Umbilical cord (tissue), 2 donors: Measurements from ENCODE around the gene FAM83G. TPM values are rescaled to one million over a fixed set of nuclear protein-coding genes. Genes with fewer than 3 reads are reported as not detected.
"Not testable (repeated sequence)": the region's sequence is repeated elsewhere in the genome, so short reads cannot be mapped to it uniquely, and the experiment has no call there.

Source experiments
- DNase-seq: peaks from one replicate; pipeline ENCODE4 v3.0.0-alpha.2; 2015; ENCODE audit warnings: low spot score
- total RNA-seq: library from RNA; depleted of rRNA; stranded (reverse); fragments of >200 nt; gene quantifications from one replicate; pipeline ENCODE4 v1.2.3, GENCODE V29; 2014; ENCODE audit warnings: low replicate concordance; ENCODE audit not compliant: insufficient read depth

Gene FAM83G
- total RNA-seq, 1 donor from 2014 or later, result 4.8 TPM

DNA sequence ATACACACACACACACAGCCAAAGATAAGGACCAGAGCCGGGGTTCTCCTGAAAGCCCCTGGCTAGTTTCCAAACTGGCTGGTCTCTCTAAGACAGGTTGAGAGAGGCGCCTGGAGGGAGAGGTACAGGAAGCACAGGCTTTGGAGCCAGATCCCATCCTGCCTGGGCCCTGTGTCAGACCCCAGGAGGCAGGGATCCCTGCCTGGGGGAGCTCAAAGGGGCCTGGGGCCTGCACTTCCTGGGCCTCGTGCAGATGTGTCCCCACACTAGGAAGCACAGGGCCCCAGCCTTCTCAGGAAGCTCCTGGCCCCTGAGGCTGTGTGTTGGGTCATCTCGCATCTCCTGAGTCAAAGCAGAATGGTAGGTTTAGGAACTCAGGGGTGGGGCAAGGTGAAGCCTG, 36.6 kb downstream of the FAM83G start:
- peak; percentile 11 for DNase-seq

DNA sequence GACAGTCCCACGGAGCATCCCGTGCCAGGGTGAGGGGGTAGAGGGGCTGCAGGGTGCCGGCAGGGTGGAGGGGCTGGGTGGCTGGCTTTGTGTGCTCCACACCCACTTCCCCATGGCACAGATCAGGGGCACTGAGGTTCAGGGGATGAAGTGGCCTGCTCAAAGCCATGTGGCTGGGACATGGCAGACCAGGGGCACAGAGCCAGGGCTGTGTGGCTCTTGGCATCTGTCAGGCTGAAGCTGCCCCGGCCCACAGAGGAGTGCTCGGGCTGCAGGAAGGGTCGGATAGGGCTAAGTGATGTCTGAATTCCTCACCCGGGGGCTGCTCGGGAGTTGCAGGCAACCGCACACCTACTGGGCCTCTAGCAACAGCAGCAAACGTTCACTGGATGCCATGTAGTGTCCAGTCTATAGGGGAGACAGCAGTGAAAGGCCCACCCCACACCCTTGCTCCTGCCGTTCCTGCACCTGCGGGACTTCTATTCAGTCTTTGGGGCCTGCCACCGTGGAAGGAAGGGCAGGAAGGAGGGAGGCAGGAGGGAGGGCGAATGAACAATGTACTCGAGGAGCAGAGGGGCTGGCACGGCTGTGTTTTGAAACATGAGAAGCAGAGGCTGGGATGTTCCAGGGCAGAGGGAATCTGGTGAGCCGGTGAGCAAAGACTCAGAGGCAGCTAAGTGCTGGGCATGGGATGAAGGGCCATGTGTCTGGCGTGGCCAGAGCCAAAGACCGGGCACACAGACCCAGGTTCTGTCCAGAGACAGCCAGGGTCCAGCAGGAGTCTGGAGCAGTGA, 37.5 kb downstream of the FAM83G start:
- peak; percentile 57 for DNase-seq

DNA sequence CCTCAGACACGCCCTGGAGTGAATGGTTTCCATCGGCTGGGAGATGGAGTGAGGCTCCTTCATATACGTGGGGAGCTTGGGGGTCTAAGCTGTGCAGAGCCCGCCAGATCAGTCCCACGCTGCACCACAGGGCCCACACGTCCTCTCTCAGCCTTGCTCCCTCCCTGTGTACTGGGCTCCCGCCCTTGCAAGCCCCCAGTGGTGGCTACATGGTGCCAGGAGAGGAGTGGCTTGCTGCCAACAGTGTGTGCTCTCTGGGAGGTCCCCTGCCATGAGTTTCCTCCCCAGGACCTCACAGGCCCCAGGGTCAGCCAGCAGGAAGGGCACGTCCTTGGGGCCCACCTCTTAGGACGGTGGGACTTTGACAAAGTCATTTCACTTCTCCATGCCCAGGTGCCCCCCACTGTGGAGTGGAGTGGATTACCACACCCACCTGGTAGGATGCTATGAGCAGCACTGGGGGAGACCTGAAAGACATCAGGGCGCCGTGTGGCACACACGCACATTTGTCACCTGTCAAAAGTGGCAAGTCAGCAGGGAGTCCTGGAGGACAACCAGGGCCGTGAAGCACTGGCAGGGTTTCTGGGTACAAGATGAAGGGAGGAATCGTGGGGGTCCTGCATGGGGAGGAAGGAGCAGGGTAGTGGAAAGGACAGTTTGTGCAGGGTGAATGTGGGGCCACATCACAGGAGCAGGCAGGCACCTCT, 38.9 kb downstream of the FAM83G start:
- DNase-seq, result no peak

GRCh38 chr17:18964550-18964949, 40.0 kb downstream of the FAM83G start:
- DNase-seq, result no peak

DNA sequence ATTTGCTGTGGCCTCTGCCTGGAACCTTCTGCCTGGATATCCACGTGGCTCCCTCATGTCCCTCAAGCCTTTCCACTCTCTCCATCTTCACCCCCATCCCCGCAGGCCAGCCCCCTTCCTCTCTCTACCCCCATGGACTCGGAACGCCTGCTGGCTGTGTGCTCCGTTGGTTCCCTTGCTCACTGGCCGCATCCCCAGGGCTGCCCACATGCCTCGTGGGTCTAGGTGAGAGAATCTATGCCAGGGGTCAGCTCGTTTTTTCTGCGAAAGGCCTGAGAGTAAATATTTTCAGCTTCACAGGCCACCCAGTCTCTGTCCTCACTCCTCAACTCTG, 40.6 kb downstream of the FAM83G start:
- DNase-seq, result no peak

- no peak for DNase-seq
Observed at GRCh38 chr17:18963126-18964017, 41.2 kb downstream of the FAM83G start.

DNA sequence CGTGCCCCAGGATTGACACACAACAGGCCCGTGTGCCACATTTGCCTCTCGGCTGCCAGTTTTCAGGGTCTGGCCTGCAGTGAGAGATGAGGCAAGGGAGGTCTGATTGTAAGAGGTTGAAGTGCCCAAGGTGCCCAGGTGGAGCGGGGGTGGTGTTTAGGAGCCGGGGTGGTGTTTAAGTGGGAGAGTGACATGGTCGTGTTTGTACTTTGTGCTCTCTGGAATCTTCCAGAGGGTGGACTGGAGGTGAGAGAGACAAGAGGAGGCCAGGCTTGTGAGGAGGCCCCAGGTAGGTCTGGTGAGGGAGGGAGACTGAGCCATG, 42.1 kb downstream of the FAM83G start:
- DNase-seq, result no peak

DNA sequence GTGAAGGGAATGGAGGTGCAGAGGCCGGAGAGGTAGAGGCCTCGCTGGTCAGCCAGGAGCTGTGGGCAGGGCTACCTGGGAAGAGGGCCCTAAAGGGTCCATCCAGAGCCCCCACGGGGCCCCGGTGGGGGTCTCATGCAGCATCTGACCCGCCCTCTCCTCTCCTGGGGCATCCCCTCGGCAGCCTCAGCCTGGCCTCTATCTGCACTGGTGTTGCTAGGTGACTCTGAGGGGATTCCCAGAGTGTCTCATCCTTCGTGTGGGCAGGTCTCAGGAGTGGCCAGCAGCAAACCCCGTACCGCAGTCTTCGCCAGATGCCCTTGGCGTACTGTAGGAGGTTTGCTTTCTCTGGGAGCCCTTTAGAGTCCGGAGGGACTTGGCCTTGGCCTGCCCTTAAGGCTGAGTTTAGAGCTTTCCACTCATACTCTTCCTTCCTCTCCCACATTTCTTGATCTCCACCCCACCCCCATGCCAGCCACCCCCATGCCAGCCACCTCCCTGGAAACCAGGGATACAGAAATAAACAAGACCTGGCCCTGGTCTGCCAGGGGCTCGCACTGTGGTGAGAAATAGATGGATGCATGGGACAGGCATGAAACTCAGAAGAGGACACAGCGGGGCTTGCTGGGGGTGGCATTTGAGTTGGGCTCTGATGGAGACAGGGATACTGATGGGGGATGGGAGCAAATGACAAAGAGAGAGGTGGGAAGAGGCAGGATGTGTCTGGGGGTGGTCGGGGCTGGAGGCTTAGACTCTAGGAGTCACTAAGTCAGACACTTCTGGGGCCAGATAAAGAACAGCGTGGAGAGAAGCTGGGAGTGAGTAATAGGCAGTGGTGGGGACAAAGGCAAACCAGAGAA, 42.7 kb downstream of the FAM83G start:
- no peak for DNase-seq

- DNase-seq, result peak; percentile 46
Observed at GRCh38 chr17:18960803-18961511, 43.6 kb downstream of the FAM83G start.

- no peak for DNase-seq
Observed at GRCh38 chr17:18960241-18960665, 44.3 kb downstream of the FAM83G start.

DNA sequence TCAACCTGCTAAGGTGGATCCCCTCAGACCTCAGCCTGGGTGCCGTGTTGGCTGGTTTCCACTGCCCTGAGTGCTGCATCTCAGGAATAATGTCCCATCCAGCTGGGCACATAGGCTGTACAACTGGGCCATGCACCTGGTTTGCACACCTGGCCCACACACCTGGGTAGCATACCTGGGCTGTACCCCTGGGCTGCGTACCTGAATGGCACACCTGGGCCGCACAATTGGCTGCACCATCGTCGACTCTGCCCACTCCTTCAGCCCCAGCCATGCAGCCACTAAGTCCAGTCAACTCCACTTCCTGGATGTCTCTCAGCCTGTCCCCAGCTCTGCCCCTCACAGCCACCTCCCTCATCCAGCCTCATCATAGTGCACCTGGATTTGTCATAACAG, 44.7 kb downstream of the FAM83G start:
- no peak for DNase-seq

DNA sequence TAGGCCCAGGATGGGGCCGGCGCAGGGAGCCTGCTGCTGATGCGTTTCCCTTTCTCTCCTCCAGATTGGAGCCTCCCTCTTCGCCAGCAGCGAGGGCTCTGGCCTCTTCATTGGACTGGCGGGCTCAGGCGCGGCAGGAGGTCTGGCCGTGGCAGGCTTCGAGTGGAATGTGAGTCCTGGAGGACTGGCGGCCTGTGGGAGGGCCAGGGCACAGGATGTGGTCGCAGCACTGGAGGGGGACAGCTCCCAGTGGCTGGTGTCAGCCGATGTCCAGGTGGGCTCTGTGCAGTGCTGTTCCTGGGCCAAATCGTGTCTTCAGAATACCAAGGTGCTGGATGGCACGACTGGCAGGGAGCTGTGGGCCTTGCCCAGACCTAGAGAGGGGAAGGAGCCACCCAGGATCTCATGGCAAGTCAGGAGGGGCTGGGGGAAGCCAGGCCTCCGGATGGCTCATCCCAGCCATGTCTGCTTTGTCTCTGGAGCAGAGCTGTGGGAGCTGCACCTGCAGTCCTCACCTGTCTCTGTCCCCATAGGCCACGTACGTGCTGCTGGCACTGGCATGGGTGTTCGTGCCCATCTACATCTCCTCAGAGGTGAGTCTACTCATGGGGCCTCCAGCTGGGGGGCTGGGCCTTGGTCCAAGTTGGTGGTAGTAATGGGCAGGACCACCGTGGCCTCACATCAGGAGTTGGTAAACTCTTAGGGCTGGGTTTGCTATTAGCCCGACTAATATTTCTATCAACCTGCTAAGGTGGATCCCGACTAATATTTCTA, 45.3 kb downstream of the FAM83G start:
- no peak for DNase-seq

DNA sequence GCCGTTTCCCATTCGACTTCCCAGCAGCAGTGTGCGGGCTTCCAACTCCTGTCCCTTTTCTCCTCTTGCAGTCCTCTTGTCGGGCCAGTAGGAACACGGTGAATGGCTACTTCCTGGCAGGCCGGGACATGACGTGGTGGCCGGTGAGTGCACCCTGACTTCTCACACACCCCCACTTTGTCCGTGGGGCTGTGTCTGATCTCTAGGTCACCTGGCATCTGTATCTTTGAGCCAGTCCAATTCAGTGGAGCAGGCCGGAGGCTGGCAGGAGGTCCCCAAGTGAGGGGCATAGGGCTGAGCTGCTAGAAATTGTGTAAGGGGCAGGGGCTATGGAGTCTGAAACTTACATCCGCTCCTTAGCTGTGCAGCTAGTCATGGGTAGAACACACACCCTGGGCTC, 46.0 kb downstream of the FAM83G start:
- no peak for DNase-seq

GRCh38 chr17:18957831-18958230, 46.7 kb downstream of the FAM83G start:
- no peak for DNase-seq

DNA sequence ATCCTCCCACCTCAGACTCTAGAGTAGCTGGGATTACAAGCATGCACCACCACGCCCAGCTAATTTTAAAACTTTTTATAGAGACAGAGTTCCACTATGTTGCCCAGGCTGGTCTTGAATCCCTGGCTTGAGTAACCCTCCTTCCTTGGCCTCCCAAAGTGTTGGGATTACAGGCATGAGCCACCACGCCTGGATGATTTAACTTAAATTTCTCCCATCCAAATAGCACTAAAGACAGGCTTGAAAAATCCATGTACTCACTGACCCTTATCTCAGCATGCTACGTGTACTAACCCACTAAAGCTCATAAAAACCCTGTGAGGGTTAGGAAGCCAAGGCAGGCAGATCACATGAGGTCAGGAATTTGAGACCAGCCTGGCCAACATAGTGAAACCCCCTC, 48.0 kb downstream of the FAM83G start:
- peak; percentile 78 for DNase-seq

- DNase-seq, result not testable (repeated sequence)
Observed at GRCh38 chr17:18956021-18956420, 48.5 kb downstream of the FAM83G start.

GRCh38 chr17:18955009-18955408, 49.6 kb downstream of the FAM83G start:
- no peak for DNase-seq

DNA sequence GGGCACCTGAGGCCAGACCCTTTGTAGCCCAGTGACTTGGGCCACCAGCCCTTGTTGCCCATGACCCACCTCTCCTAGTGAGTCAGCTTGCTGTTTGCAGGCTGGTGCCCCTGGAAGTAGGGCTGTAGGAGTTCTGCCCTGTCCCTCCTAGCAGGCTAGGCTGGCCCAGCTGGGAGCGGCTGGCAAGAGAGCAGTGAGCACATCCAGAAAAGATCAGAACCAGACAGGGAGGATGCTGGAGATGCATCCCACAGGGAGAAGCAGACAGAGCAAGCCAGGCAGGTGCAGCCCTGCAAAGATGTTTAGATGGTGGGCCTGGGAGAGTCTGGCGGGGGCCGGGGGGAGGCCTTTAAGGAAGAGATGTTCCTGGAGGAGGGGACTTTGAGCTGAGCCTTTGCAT, 50.2 kb downstream of the FAM83G start:
- DNase-seq, result no peak

DNA sequence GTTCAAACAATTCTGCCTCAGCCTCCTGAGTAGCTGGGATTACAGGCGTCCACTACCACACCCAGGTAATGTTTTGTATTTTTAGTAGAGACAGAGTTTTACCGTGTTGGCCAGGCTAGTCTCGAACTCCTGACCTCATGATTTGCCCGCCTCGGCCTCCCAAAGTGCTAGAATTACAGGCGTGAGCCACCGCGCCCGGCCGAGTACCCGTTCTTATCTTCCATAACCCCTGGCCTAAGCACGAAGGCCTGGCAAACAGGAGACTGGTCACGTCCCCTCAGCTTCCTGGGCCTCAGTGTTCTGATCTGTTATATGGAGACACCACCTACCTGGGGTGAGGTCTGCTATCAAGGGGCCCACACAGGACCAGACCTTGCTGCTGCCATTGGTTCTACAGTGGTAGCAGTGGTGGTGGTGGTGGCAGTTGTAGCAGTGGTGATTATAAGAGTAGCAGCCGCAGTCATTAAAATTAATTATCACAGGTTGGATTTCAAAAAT, 51.3 kb downstream of the FAM83G start:
- no peak for DNase-seq
